ENCODE data around the gene ALK.

GRCh38 chr2:29220506-29221270 lies 700.7 kb downstream of the ALK start:
- no peak for TF ChIP-seq ZNF274 (IDR thresholded peaks at IDR 0.05; ENCODE audit: low read depth, low read length)
- no peak for TF ChIP-seq YY1 (IDR thresholded peaks at IDR 0.05; ENCODE audit: insufficient read depth, insufficient read length)
- no peak for TF ChIP-seq SUZ12 (IDR thresholded peaks at IDR 0.05; ENCODE audit: extremely low read depth, insufficient read depth, insufficient read length)

Data from NT2/D1 (cell line).